GM21423 (cell line): ENCODE data around the gene CRY2.
A peak's percentile ranks its signal among the peaks of the same experiment; 100 is the strongest.

ENCODE experiments used
- ATAC-seq: cut with Tn5 transposase; IDR thresholded peaks from one replicate; pipeline ENCODE4 v1.9.1; 2021; ENCODE audit warnings: mild to moderate bottlenecking, moderate library complexity; ENCODE audit not compliant: unreplicated experiment

CRY2 gene

GRCh38 chr11:45917286-45917622, 70.0 kb downstream of the CRY2 start:
- ATAC-seq, result peak; percentile 1

GRCh38 chr11:45917623-45918330, 70.5 kb downstream of the CRY2 start, which contains the start of gene PEX16:
Gene PEX16 (minus strand): TSS chr11:45917877. CDS start chr11:45917811, 66 bp downstream.
- ATAC-seq, result peak; percentile 79

GRCh38 chr11:45918331-45918941, 71.2 kb downstream of the CRY2 start:
- ATAC-seq, result peak; percentile 41

GRCh38 chr11:45918962-45919675, 71.8 kb downstream of the CRY2 start:
- no peak for ATAC-seq

GRCh38 chr11:45919806-45920530, 72.7 kb downstream of the CRY2 start:
- no peak for ATAC-seq

- no peak for ATAC-seq
Measured at GRCh38 chr11:45920531-45921477, 73.5 kb downstream of the CRY2 start.

GRCh38 chr11:45921561-45922424, 74.5 kb downstream of the CRY2 start:
- ATAC-seq, result no peak

- no peak for ATAC-seq
Measured at GRCh38 chr11:45922425-45923082, 75.3 kb downstream of the CRY2 start, which contains the start of gene LARGE2. Gene LARGE2 (plus strand): TSS chr11:45922656. CDS start chr11:45922883, 227 bp downstream.

GRCh38 chr11:45924036-45924915, 77.0 kb downstream of the CRY2 start:
- no peak for ATAC-seq

- ATAC-seq, result no peak
Measured at GRCh38 chr11:45924927-45925326, 77.7 kb downstream of the CRY2 start.

- no peak for ATAC-seq
Measured at GRCh38 chr11:45925550-45925949, 78.3 kb downstream of the CRY2 start.

GRCh38 chr11:45926001-45926401, 78.7 kb downstream of the CRY2 start:
- no peak for ATAC-seq

GRCh38 chr11:45926536-45927331, 79.5 kb downstream of the CRY2 start:
- ATAC-seq, result no peak

- no peak for ATAC-seq
Measured at GRCh38 chr11:45927332-45927683, 80.0 kb downstream of the CRY2 start.

- ATAC-seq, result no peak
Measured at GRCh38 chr11:45927684-45928413, 80.6 kb downstream of the CRY2 start.

- ATAC-seq, result no peak
Measured at GRCh38 chr11:45928535-45929215, 81.4 kb downstream of the CRY2 start.
